ENCODE measurements around the gene PNPLA7. TPM values are rescaled to one million over a fixed set of nuclear protein-coding genes. Genes with fewer than 3 reads are reported as not detected.
A peak's percentile ranks its signal among the peaks of the same experiment; 100 is the strongest.
"Not testable (repeated sequence)": the region's sequence is repeated elsewhere in the genome, so short reads cannot be mapped to it uniquely, and the experiment has no call there.

Gene PNPLA7
- total RNA-seq, 4 donors from 2014 or later, result 0.61 to 3.4 (median 0.91) TPM

- Histone ChIP-seq H3K9me3 (no peaks in the 10 kb centered on the region), H3K4me1 (peaks cover 0 to 10% (median 0%) of the 10 kb centered on the region in 3 donors), H3K27me3 (no peaks in the 10 kb centered on the region), H3K36me3 (peaks cover 0 to 25% (median 0%) of the 10 kb centered on the region in 3 donors), H3K27ac (peak overlapping the region in 1 of 4 donors; percentile 55), H3K4me3 (no peak overlapping the region)
- WGBS, 2 donors, result 90 to 92% methylated on average over 2 to 12 of the region's 25 CpGs
- no peak for DNase-seq
- TF ChIP-seq POLR2A (IDR thresholded peaks at IDR 0.05), result no peak
- no peak for TF ChIP-seq CTCF (IDR thresholded peaks at IDR 0.05)
- intact Hi-C loops (cut with DNase I), result no loop called here
Observed at GRCh38 chr9:137543237-137543963, 6.8 kb downstream of the PNPLA7 start.

GRCh38 chr9:137542486-137542885 lies 7.7 kb downstream of the PNPLA7 start:
- 91 to 92% methylated on average over 14 to 15 of the region's 20 CpGs for WGBS, 2 donors

DNA sequence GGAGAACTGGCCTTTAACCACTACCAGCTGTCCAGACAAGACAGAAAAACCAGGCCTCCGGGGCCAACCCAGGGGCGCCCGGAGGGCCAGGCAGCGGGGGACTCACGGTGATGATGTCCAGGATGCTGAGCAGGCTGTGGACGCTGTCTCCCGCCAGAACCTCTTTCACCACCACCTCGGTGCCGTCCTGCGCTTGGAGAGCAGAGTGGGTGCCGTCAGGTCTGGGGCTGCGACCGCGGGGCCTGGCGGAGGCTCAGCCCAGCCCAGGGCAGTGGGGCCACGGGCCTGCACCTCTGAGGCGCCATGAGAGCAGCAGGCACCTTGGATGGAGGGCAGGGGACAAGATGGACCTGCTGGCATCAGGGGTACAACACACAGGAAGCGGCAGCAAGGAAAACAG lies 9.7 kb downstream of the PNPLA7 start:
- no peaks in the 10 kb centered on the region for H3K9me3 ChIP-seq
- no peak overlapping the region for H3K27ac ChIP-seq
- no peaks in the 10 kb centered on the region for H3K27me3 ChIP-seq
- WGBS, 2 donors, result 87 to 88% methylated on average over 3 to 13 of the region's 18 CpGs
- H3K4me3 ChIP-seq, result no peak overlapping the region
- peaks cover 0 to 25% (median 0%) of the 10 kb centered on the region in 3 donors for H3K36me3 ChIP-seq
- no peak for DNase-seq
- no peaks in the 10 kb centered on the region for H3K4me1 ChIP-seq
- intact Hi-C loops (cut with DNase I), result no loop called here
- TF ChIP-seq CTCF (IDR thresholded peaks at IDR 0.05) (no peak), POLR2A (IDR thresholded peaks at IDR 0.05) (no peak)

More at GRCh38 chr9:137542486-137542885, 7.7 kb downstream of the PNPLA7 start:
- Histone ChIP-seq H3K4me3 (no peak overlapping the region), H3K9me3 (no peaks in the 10 kb centered on the region), H3K27ac (no peak overlapping the region), H3K27me3 (no peaks in the 10 kb centered on the region), H3K4me1 (peaks cover 0 to 1% (median 0%) of the 10 kb centered on the region in 3 donors), H3K36me3 (peaks cover 0 to 25% (median 0%) of the 10 kb centered on the region in 3 donors)
- intact Hi-C loops (cut with DNase I), result no loop called here
- DNase-seq, result no peak
- no peak for TF ChIP-seq POLR2A (IDR thresholded peaks at IDR 0.05)
- TF ChIP-seq CTCF (IDR thresholded peaks at IDR 0.05), result no peak

GRCh38 chr9:137538058-137538457 lies 12.1 kb downstream of the PNPLA7 start:
- intact Hi-C loops (cut with DNase I), result no loop called here

GRCh38 chr9:137536594-137537131 lies 13.5 kb downstream of the PNPLA7 start:
- H3K27ac ChIP-seq; H3K4me3 ChIP-seq; H3K27me3 ChIP-seq; H3K36me3 ChIP-seq; H3K9me3 ChIP-seq; intact Hi-C loops (cut with DNase I); DNase-seq: not testable (repeated sequence)
- H3K4me1 ChIP-seq, result peaks cover 0 to 11% (median 3%) of the 10 kb centered on the region in 3 donors
- 71 to 75% methylated on average over 12 to 16 of the region's 16 CpGs for WGBS, 2 donors

More at GRCh38 chr9:137538058-137538457, 12.1 kb downstream of the PNPLA7 start:
- WGBS, 2 donors, result 100% methylated on average over 1 of the region's 16 CpGs; no CpG with 5 or more reads in 1 of the 2 donors
- Histone ChIP-seq H3K4me1 (peaks cover 0 to 11% (median 3%) of the 10 kb centered on the region in 3 donors), H3K27ac (no peak overlapping the region), H3K9me3 (no peaks in the 10 kb centered on the region), H3K4me3 (no peak overlapping the region), H3K27me3 (no peaks in the 10 kb centered on the region), H3K36me3 (peaks cover 0 to 17% (median 0%) of the 10 kb centered on the region in 3 donors)
- no peak for DNase-seq
- TF ChIP-seq CTCF (IDR thresholded peaks at IDR 0.05), result no peak
- no peak for TF ChIP-seq POLR2A (IDR thresholded peaks at IDR 0.05)
